K562 (cell line): ENCODE results near the gene CFAP58. TPM values are rescaled to one million over a fixed set of nuclear protein-coding genes. Genes with fewer than 3 reads are reported as not detected.

Source experiments
- ATAC-seq: fragments of 200-7000 bp; cut with Tn5 transposase; 3 replicates; pipeline ENCODE4 v1.9.1; 2020; ENCODE audit warnings: moderate library complexity
- BruUV-seq: library from RNA; stranded (reverse); fragments of 400-500 nt; replicated peaks from 2 replicates; lab custom pipeline; 2021; lab: Mats Ljungman, UMichigan
- CTCF ChIA-PET: fragments of 300-600 bp; formaldehyde crosslinking; extraction: SDS; loops from one replicate; lab custom pipeline; 2021; ENCODE audit warnings: low intra/inter-chr PET ratio; lab: Yijun Ruan, JAX
- POLR2A ChIA-PET: fragments of 300-600, 350-650 bp; sonication (Branson Sonifier 250); formaldehyde crosslinking; extraction: SDS; loops from one replicate; lab custom pipeline; 2021; ENCODE audit warnings: antibody characterized with exemption, inconsistent platforms; lab: Yijun Ruan, JAX
- DNase-seq, 4 experiments: peaks; one replicate each; pipeline versions ENCODE4 v3.0.0 to v3.0.0-alpha.2; 2011 to 2018; ENCODE audit warnings: low spot score in 3 of 4, mixed read lengths in 3 of 4; ENCODE audit errors: extremely low read depth in 1 of 4
- FAIRE-seq: peaks from 2 replicates; lab custom pipeline; 2011; peaks lifted over from hg19 to GRCh38; lab: Jason Lieb, UNC
- H2AFZ ChIP-seq: 2 replicates; pipeline ENCODE4 v1.6.0; 2011; ENCODE audit warnings: low read depth, low read length, control low read depth, inconsistent platforms
- H3K27ac ChIP-seq: fragments of 200-600 bp; 3 replicates; pipeline ENCODE4 v1.8.0; 2011; ENCODE audit warnings: low read depth, mild to moderate bottlenecking, control low read depth, inconsistent platforms, low read length, moderate library complexity, mixed read lengths; ENCODE audit errors: extremely low read depth
- H3K27me3 ChIP-seq, 2 experiments: fragments of 300-600 bp in 1 of 2; 2 replicates in 1 of 2; 3 replicates in 1 of 2; pipeline versions ENCODE4 v1.6.0 to v1.8.0; 2011; ENCODE audit warnings: inconsistent platforms in 2 of 2, low read length in 2 of 2, mild to moderate bottlenecking in 1 of 2, mixed read lengths in 1 of 2, moderate library complexity in 1 of 2; ENCODE audit not compliant: control insufficient read depth in 2 of 2, insufficient read depth in 2 of 2
- H3K36me3 ChIP-seq: fragments of 300-600 bp; 3 replicates; pipeline ENCODE4 v1.8.0; 2011; ENCODE audit warnings: mild to moderate bottlenecking, low read length, inconsistent platforms; ENCODE audit not compliant: control insufficient read depth, insufficient read depth
- H3K4me1 ChIP-seq, 2 experiments: fragments of 200-600 bp in 1 of 2; replicated peaks in 1 of 2; 2 replicates in 1 of 2; 3 replicates in 1 of 2; pipeline versions ENCODE4 v1.5.1 to v1.8.0; 2011; ENCODE audit warnings: inconsistent platforms in 2 of 2, low read length in 2 of 2, mild to moderate bottlenecking in 1 of 2, mixed read lengths in 1 of 2, moderate library complexity in 1 of 2; ENCODE audit not compliant: control insufficient read depth in 2 of 2, insufficient read depth in 2 of 2
- H3K4me2 ChIP-seq: 2 replicates; pipeline ENCODE4 v1.6.1; 2011; ENCODE audit warnings: low read length, control low read depth, inconsistent platforms, mixed read lengths; ENCODE audit not compliant: insufficient read depth
- H3K4me3 ChIP-seq: fragments of 200-600 bp; sonication (generic), shearing (Covaris generic); 2 replicates; pipeline ENCODE4 v1.5.1; 2016; ENCODE audit warnings: control low read depth, inconsistent platforms
- H3K79me2 ChIP-seq: fragments of 200-600 bp; 3 replicates; pipeline ENCODE4 v1.8.0; 2011; ENCODE audit warnings: low read length, inconsistent platforms; ENCODE audit not compliant: control insufficient read depth, insufficient read depth
- H3K9ac ChIP-seq, 2 experiments: 2 replicates each; pipeline versions ENCODE4 v1.6.0 to v1.6.1; 2011; ENCODE audit warnings: low read depth in 2 of 2, low read length in 2 of 2, control low read depth in 1 of 2, inconsistent platforms in 1 of 2, mild to moderate bottlenecking in 1 of 2, mixed read lengths in 1 of 2; ENCODE audit not compliant: insufficient read depth in 1 of 2
- H3K9me1 ChIP-seq: one replicate; pipeline ENCODE4 v1.6.0; 2011; ENCODE audit warnings: inconsistent platforms, mild to moderate bottlenecking, low read length, moderate library complexity; ENCODE audit not compliant: control insufficient read depth, insufficient read depth
- H3K9me3 ChIP-seq: replicated peaks from 2 replicates; pipeline ENCODE4 v1.5.1; 2011; ENCODE audit warnings: low read depth, low read length, inconsistent platforms; ENCODE audit not compliant: control insufficient read depth, insufficient read depth
- H4K20me1 ChIP-seq: replicated peaks from 2 replicates; pipeline ENCODE4 v1.6.1; 2011; ENCODE audit warnings: low read length, inconsistent platforms, mixed read lengths; ENCODE audit not compliant: control insufficient read depth, insufficient read depth
- KLF10 ChIP-seq: fragments of 250-450 bp; sonication (Bioruptor Pico); IDR thresholded peaks from 2 replicates; pipeline ENCODE4 v1.6.1; 2021; ENCODE audit warnings: matching md5 sums
- MCM3 ChIP-seq: fragments of 450-650 bp; IDR thresholded peaks from 2 replicates; pipeline ENCODE4 v1.6.1; 2016
- RBFOX2 ChIP-seq: fragments of 200-400 bp; formaldehyde crosslinking; IDR thresholded peaks from 2 replicates; pipeline ENCODE4 v1.6.1; 2017; ENCODE audit warnings: low read depth, mild to moderate bottlenecking, low read length, moderate library complexity
- RBM25 ChIP-seq: fragments of 200-400 bp; formaldehyde crosslinking; IDR thresholded peaks from 2 replicates; pipeline ENCODE4 v1.6.1; 2018; ENCODE audit warnings: low read length, low read depth, moderate library complexity; ENCODE audit not compliant: severe bottlenecking
- SIX5 ChIP-seq, 2 experiments: IDR thresholded peaks; 2 replicates each; pipeline ENCODE4 v1.6.1; 2011; ENCODE audit warnings: low read length in 2 of 2, borderline replicate concordance in 1 of 2, low read depth in 1 of 2, mild to moderate bottlenecking in 1 of 2, moderate library complexity in 1 of 2; ENCODE audit not compliant: insufficient read depth in 1 of 2
- TARDBP ChIP-seq: fragments of 450-650 bp; IDR thresholded peaks from 2 replicates; pipeline ENCODE4 v1.6.1; 2016
- TCF7L2 ChIP-seq: fragments of 150-350 bp; IDR thresholded peaks from 2 replicates; pipeline ENCODE4 v1.6.1; 2016; ENCODE audit warnings: low read depth, mild to moderate bottlenecking, low read length, moderate library complexity
- THAP12 ChIP-seq: fragments of 250-450 bp; sonication (Bioruptor Pico); IDR thresholded peaks from 2 replicates; pipeline ENCODE4 v1.9.0; 2021; ENCODE audit warnings: mild to moderate bottlenecking, inconsistent platforms
- TOE1 ChIP-seq, 2 experiments: fragments of 450-650 bp in 1 of 2; sonication (generic) in 1 of 2; formaldehyde crosslinking in 1 of 2; IDR thresholded peaks; 2 replicates each; pipeline versions ENCODE4 v1.7.1 to v1.8.0; 2016 to 2022; ENCODE audit warnings: borderline replicate concordance in 2 of 2, mild to moderate bottlenecking in 2 of 2, antibody characterized with exemption in 1 of 2, inconsistent platforms in 1 of 2, low read depth in 1 of 2, missing genetic modification reagents in 1 of 2, moderate library complexity in 1 of 2
- ZNF57 ChIP-seq: fragments of 450-650 bp; formaldehyde crosslinking; IDR thresholded peaks from 2 replicates; pipeline ENCODE4 v1.4.0; 2020; ENCODE audit warnings: mild to moderate bottlenecking, moderate library complexity
- WGBS: fragments of 100-300 bp; shearing (Covaris generic); methylation state at CpG from one replicate; pipeline ENCODE4 v1.1.6; 2016; ENCODE audit warnings: low coverage, mixed read lengths; ENCODE audit not compliant: insufficient coverage; ENCODE audit errors: missing lambda C conversion rate; 5-methylcytosine and 5-hydroxymethylcytosine counted together
- in situ Hi-C: fragments of 300-500 bp; cut with MboI; formaldehyde crosslinking; loops from 4 replicates; pipeline ENCODE4 v1.15.0; 2018; ENCODE audit warnings: inconsistent platforms, mixed read lengths
- intact Hi-C: fragments of 100-400 bp; cut with micrococcal nuclease; formaldehyde crosslinking; loops from 2 replicates; pipeline ENCODE4 v1.14.2; 2022
- polyA plus RNA-seq, 8 experiments: library from polyadenylated mRNA; depleted of rRNA in 4 of 8; stranded (reverse) in 5 of 8; unstranded in 3 of 8; fragments of >200 nt; fragmentation: Nextera tagmentation in 2 of 8; fragmentation: Illumina TruSeq in 1 of 8; extraction: Ambion mirVana in 2 of 8; extraction: Trizol in 1 of 8; gene quantifications; 2 replicates each; pipeline versions ENCODE4 v1.2.1 to v1.2.3, GENCODE V29; 2011 to 2014; ENCODE audit warnings: inconsistent platforms in 1 of 8, missing spikeins in 1 of 8
- total RNA-seq, 7 experiments: library from RNA; depleted of rRNA in 6 of 7; stranded (reverse); fragments of >200 nt in 6 of 7; fragmentation: Illumina TruSeq in 2 of 7; extraction: Trizol in 2 of 7; gene quantifications; 2 replicates each; pipeline versions ENCODE4 v1.2.1 to v1.2.3, GENCODE V29; 2011 to 2021; ENCODE audit warnings: low replicate concordance in 1 of 7
- TF ChIP-seq, protein P1 (sequence below): sonication (generic); formaldehyde crosslinking; IDR thresholded peaks from 2 replicates; pipeline ENCODE4 v1.8.0; 2022; ENCODE audit warnings: mild to moderate bottlenecking, low read depth, missing genetic modification reagents

Gene CFAP58
- total and polyA plus RNA-seq, 9 of the 15 experiments (the other 6 are each of a cell fraction or from before 2014, with no cell fraction given), result 0.08 to 2.0 (median 0.71) TPM

DNA sequence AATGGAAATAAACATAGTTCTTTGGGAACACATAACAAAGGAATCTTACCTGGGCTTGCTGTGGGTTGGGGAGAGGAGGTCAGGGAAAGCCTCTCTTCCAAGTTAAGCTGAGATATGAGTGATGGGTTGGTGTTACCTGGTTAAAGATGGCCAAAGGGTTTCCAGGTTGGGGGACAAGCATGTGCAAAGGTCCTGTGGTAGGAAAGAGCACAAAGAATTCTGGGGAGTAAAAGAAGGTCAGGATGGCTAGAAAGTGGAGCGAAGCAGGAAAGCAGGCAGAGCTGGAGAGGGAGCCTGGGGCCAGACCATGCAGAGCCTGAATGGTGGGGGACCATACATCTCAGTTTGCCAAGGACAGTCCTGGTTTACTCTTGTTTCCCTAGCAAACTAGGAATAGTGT, 133.2 kb downstream of the CFAP58 start:
- H3K79me2 ChIP-seq, result no peaks in the 10 kb centered on the region
- H3K27me3 ChIP-seq, result no peaks in the 10 kb centered on the region; a peak in 1 of 5 replicates
- no peaks in the 10 kb centered on the region for H3K9me1 ChIP-seq
- no peak for DNase-seq
- H3K9ac ChIP-seq, result no peak overlapping the region
- FAIRE-seq, result no peak
- WGBS, result 0% methylated on average over 1 of the region's 1 CpG
- in situ Hi-C loops, result no loop called here
- H3K36me3 ChIP-seq, result no peaks in the 10 kb centered on the region
- no peaks in the 10 kb centered on the region; the same call in 1 of the 2 replicates for H4K20me1 ChIP-seq
- H2AFZ ChIP-seq, result no peak overlapping the region
- no peak overlapping the region for H3K4me2 ChIP-seq
- BruUV-seq, result no TSS peak
- ChIA-PET POLR2A (no interaction called here), CTCF (no interaction called here)
- H3K4me3 ChIP-seq, result no peak overlapping the region
- intact Hi-C loops, result no loop called here
- TF ChIP-seq KLF10 (CRISPR knock-in tag) (no peak), RBM25 (peak; percentile 34)
- no peaks in the 10 kb centered on the region for H3K9me3 ChIP-seq
- H3K4me1 ChIP-seq, result no peaks in the 10 kb centered on the region
- no peak overlapping the region for H3K27ac ChIP-seq
- ATAC-seq, result no peak

GRCh38 chr10:104487794-104488438, 134.3 kb downstream of the CFAP58 start:
- ChIA-PET POLR2A (interaction anchor here (0.6 kb wide), 1 partner anchor 212 kb away, joined by 3 read pairs; no protein-coding TSS in a partner anchor), CTCF (no interaction called here)
- no peaks in the 10 kb centered on the region for H3K9me1 ChIP-seq
- 0% methylated on average over 4 of the region's 7 CpGs for WGBS
- H3K9ac ChIP-seq, result no peak overlapping the region
- no peak overlapping the region for H3K4me3 ChIP-seq
- H4K20me1 ChIP-seq, result no peaks in the 10 kb centered on the region
- intact Hi-C loops (no loop called here), in situ Hi-C loops (no loop called here)
- no peak overlapping the region for H2AFZ ChIP-seq
- H3K27me3 ChIP-seq, result no peaks in the 10 kb centered on the region; a peak in 1 of 5 replicates
- no peaks in the 10 kb centered on the region for H3K36me3 ChIP-seq
- H3K27ac ChIP-seq, result no peak overlapping the region
- ATAC-seq (no peak), FAIRE-seq (no peak), DNase-seq (no peak)
- no peaks in the 10 kb centered on the region for H3K9me3 ChIP-seq
- H3K4me1 ChIP-seq, result no peaks in the 10 kb centered on the region
- H3K4me2 ChIP-seq, result no peak overlapping the region
- BruUV-seq, result no TSS peak
- H3K79me2 ChIP-seq, result no peaks in the 10 kb centered on the region
- TF ChIP-seq, protein P1, sequence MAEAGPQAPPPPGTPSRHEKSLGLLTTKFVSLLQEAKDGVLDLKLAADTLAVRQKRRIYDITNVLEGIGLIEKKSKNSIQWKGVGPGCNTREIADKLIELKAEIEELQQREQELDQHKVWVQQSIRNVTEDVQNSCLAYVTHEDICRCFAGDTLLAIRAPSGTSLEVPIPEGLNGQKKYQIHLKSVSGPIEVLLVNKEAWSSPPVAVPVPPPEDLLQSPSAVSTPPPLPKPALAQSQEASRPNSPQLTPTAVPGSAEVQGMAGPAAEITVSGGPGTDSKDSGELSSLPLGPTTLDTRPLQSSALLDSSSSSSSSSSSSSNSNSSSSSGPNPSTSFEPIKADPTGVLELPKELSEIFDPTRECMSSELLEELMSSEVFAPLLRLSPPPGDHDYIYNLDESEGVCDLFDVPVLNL, result no peak
- no peak for TF ChIP-seq TARDBP
- TF ChIP-seq ZNF57, result no peak
- TF ChIP-seq MCM3, result no peak
- TF ChIP-seq RBFOX2, result no peak
- TF ChIP-seq TOE1 (IDR thresholded peaks at IDR 0.05; ENCODE audit: borderline replicate concordance), result no peak
- TF ChIP-seq TOE1 (CRISPR knock-in tag; IDR thresholded peaks at IDR 0.05; ENCODE audit: borderline replicate concordance, low read depth), result no peak
- TF ChIP-seq TCF7L2, result no peak
- no peak for TF ChIP-seq THAP12 (CRISPR knock-in tag)
- TF ChIP-seq SIX5 (IDR thresholded peaks at IDR 0.05; ENCODE audit: borderline replicate concordance in 1 of 2, insufficient read depth in 1 of 2, low read depth in 1 of 2, low read length in 2 of 2), result no peak
